Gastrocnemius medialis (tissue), 4 donors: ENCODE results near the gene LGALS8. TPM values are rescaled to one million over a fixed set of nuclear protein-coding genes. Genes with fewer than 3 reads are reported as not detected.

Experiments used
- ATAC-seq, 2 donors: fragments of 150-250 bp; one replicate each; pipeline ENCODE4 v1.9.1; 2016
- DNase-seq, 2 donors: peaks; one replicate each; pipeline ENCODE4 v3.0.0-alpha.2; 2019
- H3K27ac ChIP-seq, 4 donors: fragments of 200-600 bp; sonication (generic); 1 replicate in 1 of 4; 2 replicates in 3 of 4; pipeline ENCODE4 v1.5.1; 2016 to 2018; ENCODE audit warnings: mild to moderate bottlenecking in 2 of 4, moderate library complexity in 1 of 4
- H3K27me3 ChIP-seq, 3 donors: fragments of 200-600 bp; sonication (generic) in 2 of 3; 1 replicate in 1 of 3; 2 replicates in 2 of 3; pipeline versions ENCODE4 v1.5.1 to v1.6.0; 2016 to 2019; ENCODE audit warnings: mild to moderate bottlenecking in 1 of 3, moderate library complexity in 1 of 3
- H3K36me3 ChIP-seq, 2 donors: fragments of 200-600 bp; sonication (generic) in 1 of 2; one replicate each; pipeline ENCODE4 v1.5.1; 2017 to 2018
- H3K4me1 ChIP-seq, 2 donors: fragments of 200-600 bp; sonication (generic) in 1 of 2; one replicate each; pipeline ENCODE4 v1.5.1; 2016 to 2017; ENCODE audit warnings: mild to moderate bottlenecking in 2 of 2
- H3K4me3 ChIP-seq, 4 donors: fragments of 200-600 bp; sonication (generic) in 3 of 4; 1 replicate in 1 of 4; 2 replicates in 3 of 4; pipeline ENCODE4 v1.5.1; 2016 to 2019; ENCODE audit warnings: mild to moderate bottlenecking in 2 of 4
- H3K9me3 ChIP-seq, 3 donors: fragments of 200-600 bp; sonication (generic) in 2 of 3; 1 replicate in 1 of 3; 2 replicates in 2 of 3; pipeline ENCODE4 v1.5.1; 2016 to 2019
- POLR2A ChIP-seq, 2 donors: fragments of 450-650 bp; IDR thresholded peaks; one replicate each; pipeline ENCODE4 v1.6.1; 2017; ENCODE audit warnings: antibody characterized with exemption in 2 of 2, mild to moderate bottlenecking in 2 of 2, moderate library complexity in 2 of 2
- in situ Hi-C, 4 donors: fragments of 200-750 bp; cut with MboI; loops; one replicate each; pipeline versions ENCODE4 v1.15.0 to v1.8.0; 2017; ENCODE audit warnings: low sequenced_read_pairs in 4 of 4
- intact Hi-C: fragments of 100-400 bp; cut with DNase I; formaldehyde crosslinking; loops from one replicate; pipeline ENCODE4 v1.15.1; 2023; ENCODE audit warnings: low total_unique reads
- total RNA-seq, 4 donors: library from RNA; depleted of rRNA; stranded (reverse); fragments of >200 nt; gene quantifications; one replicate each; pipeline versions ENCODE4 v1.1.0 to v1.2.3, GENCODE V29; 2016
- TF ChIP-seq, protein P1 (sequence below), 5 experiments: fragments of 450-650 bp in 3 of 5; fragments of 200-600 bp in 2 of 5; sonication (generic) in 2 of 5; IDR thresholded peaks in 4 of 5; conservative IDR thresholded peaks in 1 of 5; 1 replicate in 4 of 5; 2 replicates in 1 of 5; pipeline ENCODE4 v1.5.1; 2016 to 2019; ENCODE audit warnings: antibody characterized with exemption in 5 of 5, mild to moderate bottlenecking in 3 of 5, moderate library complexity in 3 of 5

LGALS8 gene
- total RNA-seq, 4 donors from 2014 or later = 11.1 to 20.7 (median 12.5) TPM

DNA sequence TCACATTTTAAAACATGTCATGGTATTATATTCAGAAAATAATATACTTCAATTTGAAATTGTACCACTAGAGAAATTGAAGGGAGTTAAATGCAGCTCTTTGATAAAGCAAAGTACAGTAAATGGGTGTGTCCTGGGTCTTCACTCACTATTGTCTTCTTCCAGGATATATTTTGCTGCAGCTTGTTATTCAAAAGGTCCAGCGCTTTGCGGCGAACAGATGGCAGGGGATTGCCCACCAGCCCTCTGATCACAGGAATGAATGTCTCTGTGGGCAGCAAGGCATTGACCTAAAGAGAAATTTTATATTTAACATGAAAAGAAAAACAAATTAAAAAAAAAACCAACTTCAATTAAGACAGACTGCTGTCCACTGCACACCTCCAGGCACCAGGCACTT, 35.1 kb downstream of the LGALS8 start:
- Histone ChIP-seq H3K4me1 (no peaks in the 10 kb centered on the region), H3K36me3 (peaks cover 4 to 91% of the 10 kb centered on the region in 2 donors), H3K4me3 (no peak overlapping the region), H3K27ac (no peak overlapping the region), H3K9me3 (no peaks in the 10 kb centered on the region), H3K27me3 (no peaks in the 10 kb centered on the region)
- TF ChIP-seq POLR2A (IDR thresholded peaks at IDR 0.05) = no peak
- DNase-seq (no peak), ATAC-seq (no peak)
- in situ Hi-C loops (no loop called here), intact Hi-C loops (no loop called here)

DNA sequence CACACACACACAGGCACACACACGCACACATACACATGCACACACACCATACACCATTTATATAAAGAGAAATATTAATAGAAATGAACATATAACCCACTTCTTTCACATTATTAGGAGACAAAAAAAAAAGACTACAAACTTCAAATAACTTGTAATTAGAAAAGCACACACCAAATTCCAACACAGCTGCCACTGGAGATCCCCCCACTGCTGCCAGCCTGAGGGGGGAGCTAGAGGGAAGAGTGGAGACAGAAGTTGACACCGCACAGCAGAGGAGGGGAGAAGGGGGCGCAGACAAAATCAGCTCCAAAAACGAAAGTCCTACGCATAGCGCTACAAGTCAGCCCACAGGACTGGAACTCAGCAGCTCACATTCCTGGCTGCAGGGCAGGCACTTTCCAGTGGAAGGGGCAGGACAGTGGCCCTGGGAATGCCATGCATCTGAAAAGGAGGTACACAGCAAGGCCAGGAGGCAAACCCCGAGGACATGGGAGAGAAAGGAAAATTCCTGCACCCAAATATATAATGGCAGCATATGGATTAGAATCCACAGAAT, 36.5 kb downstream of the LGALS8 start:
- H3K27me3 ChIP-seq = no peaks in the 10 kb centered on the region
- no peaks in the 10 kb centered on the region for H3K4me1 ChIP-seq
- intact Hi-C loops (no loop called here), in situ Hi-C loops (no loop called here)
- ATAC-seq = no peak
- no peak overlapping the region for H3K4me3 ChIP-seq
- no peak for DNase-seq
- no peak overlapping the region for H3K27ac ChIP-seq
- peaks cover 4 to 91% of the 10 kb centered on the region in 2 donors for H3K36me3 ChIP-seq
- H3K9me3 ChIP-seq = no peaks in the 10 kb centered on the region
- TF ChIP-seq, protein P1, sequence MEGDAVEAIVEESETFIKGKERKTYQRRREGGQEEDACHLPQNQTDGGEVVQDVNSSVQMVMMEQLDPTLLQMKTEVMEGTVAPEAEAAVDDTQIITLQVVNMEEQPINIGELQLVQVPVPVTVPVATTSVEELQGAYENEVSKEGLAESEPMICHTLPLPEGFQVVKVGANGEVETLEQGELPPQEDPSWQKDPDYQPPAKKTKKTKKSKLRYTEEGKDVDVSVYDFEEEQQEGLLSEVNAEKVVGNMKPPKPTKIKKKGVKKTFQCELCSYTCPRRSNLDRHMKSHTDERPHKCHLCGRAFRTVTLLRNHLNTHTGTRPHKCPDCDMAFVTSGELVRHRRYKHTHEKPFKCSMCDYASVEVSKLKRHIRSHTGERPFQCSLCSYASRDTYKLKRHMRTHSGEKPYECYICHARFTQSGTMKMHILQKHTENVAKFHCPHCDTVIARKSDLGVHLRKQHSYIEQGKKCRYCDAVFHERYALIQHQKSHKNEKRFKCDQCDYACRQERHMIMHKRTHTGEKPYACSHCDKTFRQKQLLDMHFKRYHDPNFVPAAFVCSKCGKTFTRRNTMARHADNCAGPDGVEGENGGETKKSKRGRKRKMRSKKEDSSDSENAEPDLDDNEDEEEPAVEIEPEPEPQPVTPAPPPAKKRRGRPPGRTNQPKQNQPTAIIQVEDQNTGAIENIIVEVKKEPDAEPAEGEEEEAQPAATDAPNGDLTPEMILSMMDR (IDR thresholded peaks at IDR 0.05 in 4 of 5, conservative IDR thresholded peaks at IDR 0.05 in 1 of 5) = no peak
- TF ChIP-seq POLR2A (IDR thresholded peaks at IDR 0.05) = no peak

DNA sequence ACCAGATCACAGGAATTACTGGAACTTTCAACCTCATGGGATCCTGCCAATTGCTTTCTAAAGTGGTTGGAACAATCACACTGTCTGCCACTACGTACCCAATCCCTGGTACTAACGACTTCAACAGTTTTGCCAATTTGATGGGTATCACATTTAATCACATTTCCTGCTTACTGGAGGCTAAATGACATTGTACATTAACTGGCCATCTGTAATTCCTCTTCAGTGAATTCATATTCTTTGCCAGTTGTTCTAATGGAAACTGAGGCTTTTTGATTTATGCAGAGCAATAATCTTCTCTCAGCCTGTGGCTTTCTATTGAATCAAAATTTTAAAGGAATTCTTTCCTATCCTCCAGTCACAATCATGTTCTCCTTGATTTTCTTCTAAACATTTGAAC, 38.2 kb downstream of the LGALS8 start:
- H3K27ac ChIP-seq = no peak overlapping the region
- H3K9me3 ChIP-seq = no peaks in the 10 kb centered on the region
- intact Hi-C loops (no loop called here), in situ Hi-C loops (no loop called here)
- H3K4me3 ChIP-seq = no peak overlapping the region
- H3K27me3 ChIP-seq = no peaks in the 10 kb centered on the region
- DNase-seq (no peak), ATAC-seq (no peak)
- TF ChIP-seq, protein P1 (IDR thresholded peaks at IDR 0.05 in 4 of 5, conservative IDR thresholded peaks at IDR 0.05 in 1 of 5) = no peak
- no peak for TF ChIP-seq POLR2A (IDR thresholded peaks at IDR 0.05)
- H3K4me1 ChIP-seq = no peaks in the 10 kb centered on the region
- peaks cover 4 to 91% of the 10 kb centered on the region in 2 donors for H3K36me3 ChIP-seq

DNA sequence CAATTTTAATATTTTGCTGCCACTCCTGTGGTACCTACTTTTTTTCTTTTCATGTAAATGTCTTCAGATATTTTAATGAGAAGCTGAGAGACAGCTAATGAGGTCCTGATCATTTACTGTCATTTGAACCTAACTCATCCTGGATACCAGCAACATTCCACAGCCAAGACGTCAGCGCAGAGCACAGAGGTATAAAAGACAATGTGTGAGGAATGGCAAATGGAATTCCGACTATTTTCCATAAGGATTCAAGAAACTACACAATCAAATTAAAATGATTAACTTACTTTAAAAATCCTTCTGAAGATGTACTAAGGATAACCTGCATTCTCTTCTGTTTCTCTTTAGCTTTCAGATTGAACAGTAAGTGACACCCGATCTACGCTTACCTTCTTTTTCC, 41.7 kb downstream of the LGALS8 start:
- H3K27me3 ChIP-seq = no peaks in the 10 kb centered on the region
- H3K4me3 ChIP-seq = no peak overlapping the region
- peaks cover 0 to 93% of the 10 kb centered on the region in 2 donors for H3K36me3 ChIP-seq
- intact Hi-C loops = no loop called here
- DNase-seq = no peak
- no peaks in the 10 kb centered on the region for H3K4me1 ChIP-seq
- H3K27ac ChIP-seq = no peak overlapping the region
- no peak for ATAC-seq
- H3K9me3 ChIP-seq = no peaks in the 10 kb centered on the region
- TF ChIP-seq, protein P1 (IDR thresholded peaks at IDR 0.05 in 4 of 5, conservative IDR thresholded peaks at IDR 0.05 in 1 of 5) = no peak
- TF ChIP-seq POLR2A (IDR thresholded peaks at IDR 0.05) = no peak
- in situ Hi-C loops = no loop called here

DNA sequence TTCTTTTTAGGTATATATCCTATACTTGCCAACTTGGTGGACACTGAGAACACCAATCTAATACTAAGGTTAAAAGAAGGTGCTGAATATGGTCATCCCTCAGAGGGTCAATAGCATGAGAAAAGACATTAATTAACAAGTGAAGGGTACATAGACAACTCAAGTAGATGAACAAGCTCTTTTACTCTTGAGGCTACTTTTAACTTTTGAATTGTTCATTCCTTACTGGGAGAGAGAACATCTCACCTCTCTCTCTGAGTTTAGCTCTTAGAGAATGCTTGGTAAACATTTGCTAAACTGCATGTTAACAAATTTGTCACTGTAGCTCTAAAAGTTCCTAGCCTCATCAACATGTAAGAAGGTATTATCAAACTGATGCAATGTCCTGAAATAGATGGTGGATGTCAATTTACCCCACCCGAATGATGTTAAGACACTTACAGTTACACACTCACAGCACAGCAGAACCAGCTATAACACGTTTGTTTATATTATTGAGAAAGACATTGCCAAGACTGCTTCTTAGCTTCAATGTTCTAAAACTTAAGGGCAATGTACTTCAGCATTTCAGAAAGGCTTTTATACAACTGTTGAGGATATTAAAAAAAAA, 44.6 kb downstream of the LGALS8 start:
- Histone ChIP-seq H3K27ac (no peak overlapping the region), H3K4me1 (no peaks in the 10 kb centered on the region), H3K4me3 (no peak overlapping the region), H3K9me3 (no peaks in the 10 kb centered on the region), H3K27me3 (no peaks in the 10 kb centered on the region), H3K36me3 (peaks cover 5 to 99% of the 10 kb centered on the region in 2 donors)
- DNase-seq (no peak), ATAC-seq (no peak)
- in situ Hi-C loops (no loop called here), intact Hi-C loops (no loop called here)
- TF ChIP-seq, protein P1 (IDR thresholded peaks at IDR 0.05 in 4 of 5, conservative IDR thresholded peaks at IDR 0.05 in 1 of 5) = no peak
- no peak for TF ChIP-seq POLR2A (IDR thresholded peaks at IDR 0.05)
